Adrenal gland (tissue), 5 donors: ENCODE results near the gene TMEM229B.

Source experiments
- CTCF ChIP-seq, 6 experiments: fragments of 450-650 bp in 4 of 6; fragments of 200-600 bp in 2 of 6; sonication (generic) in 1 of 6; IDR thresholded peaks; 1 replicate in 5 of 6; 2 replicates in 1 of 6; pipeline versions ENCODE4 v1.5.1 to v1.8.0; 2016 to 2021; ENCODE audit warnings: antibody characterized with exemption in 6 of 6, mild to moderate bottlenecking in 2 of 6, moderate library complexity in 1 of 6
- POLR2A ChIP-seq, 2 donors: fragments of 450-650 bp; IDR thresholded peaks; one replicate each; pipeline ENCODE4 v1.6.1; 2017; ENCODE audit warnings: antibody characterized with exemption in 2 of 2, mild to moderate bottlenecking in 2 of 2, moderate library complexity in 1 of 2
- donor health status: DM: no; HTN: no; CAD: no.

GRCh38 chr14:67491741-67492507 lies 3.4 kb upstream of the TMEM229B start:
- TF ChIP-seq POLR2A (IDR thresholded peaks at IDR 0.05), result no peak
- TF ChIP-seq CTCF (IDR thresholded peaks at IDR 0.05), result no peak
